NT2/D1 (cell line): ENCODE results near the gene HS2ST1.

ENCODE experiments used
- DNase-seq: peaks from one replicate; pipeline ENCODE4 v3.0.0-alpha.2; 2011; ENCODE audit warnings: low read depth, low spot score
- H3K27me3 ChIP-seq: 2 replicates; pipeline ENCODE4 v1.6.0; 2011; ENCODE audit warnings: mild to moderate bottlenecking; ENCODE audit not compliant: insufficient read length, insufficient read depth
- H3K36me3 ChIP-seq: 2 replicates; pipeline ENCODE4 v1.6.1; 2011; ENCODE audit warnings: mild to moderate bottlenecking, low read length, mixed read lengths; ENCODE audit not compliant: insufficient read depth, insufficient read length
- H3K4me1 ChIP-seq: 2 replicates; pipeline ENCODE4 v1.5.1; 2011; ENCODE audit not compliant: insufficient read depth, insufficient read length
- H3K4me3 ChIP-seq: 2 replicates; pipeline ENCODE4 v1.5.1; 2011; ENCODE audit warnings: low read depth; ENCODE audit not compliant: insufficient read length
- H3K9ac ChIP-seq: 2 replicates; pipeline ENCODE4 v1.6.0; 2011; ENCODE audit warnings: low read depth; ENCODE audit not compliant: insufficient read length
- H3K9me3 ChIP-seq: 2 replicates; pipeline ENCODE4 v1.5.1; 2011; ENCODE audit warnings: mild to moderate bottlenecking, low read length; ENCODE audit not compliant: insufficient read depth
- SUZ12 ChIP-seq: IDR thresholded peaks from 2 replicates; pipeline ENCODE4 v1.6.1; 2011; ENCODE audit not compliant: insufficient read length, insufficient read depth; ENCODE audit errors: extremely low read depth
- YY1 ChIP-seq: IDR thresholded peaks from 2 replicates; pipeline ENCODE4 v1.6.1; 2011; ENCODE audit not compliant: insufficient read length, insufficient read depth
- ZNF274 ChIP-seq: IDR thresholded peaks from 2 replicates; pipeline ENCODE4 v1.6.1; 2011; ENCODE audit warnings: mild to moderate bottlenecking, low read depth, low read length

The HS2ST1 gene

GRCh38 chr1:87042111-87042811, 127.8 kb downstream of the HS2ST1 start:
- Histone ChIP-seq H3K9me3 (no peaks in the 10 kb centered on the region; the same call in 1 of the 2 replicates), H3K36me3 (no peaks in the 10 kb centered on the region), H3K4me3 (no peak overlapping the region), H3K27me3 (no peaks in the 10 kb centered on the region), H3K4me1 (no peaks in the 10 kb centered on the region), H3K9ac (no peak overlapping the region)
- TF ChIP-seq YY1, result no peak
- TF ChIP-seq SUZ12, result no peak
- TF ChIP-seq ZNF274, result no peak
- no peak for DNase-seq

- Histone ChIP-seq H3K9ac (no peak overlapping the region), H3K4me1 (no peaks in the 10 kb centered on the region), H3K4me3 (no peak overlapping the region), H3K27me3 (no peaks in the 10 kb centered on the region), H3K9me3 (peaks cover 14% of the 10 kb centered on the region), H3K36me3 (no peaks in the 10 kb centered on the region)
- DNase-seq, result no peak
- TF ChIP-seq SUZ12, result no peak
- TF ChIP-seq YY1, result no peak
- no peak for TF ChIP-seq ZNF274
Measured at GRCh38 chr1:87044424-87044823, 130.0 kb downstream of the HS2ST1 start.

GRCh38 chr1:87044840-87045239, 130.4 kb downstream of the HS2ST1 start:
- TF ChIP-seq SUZ12, result no peak
- no peak for TF ChIP-seq YY1
- no peak for TF ChIP-seq ZNF274
- no peak overlapping the region for H3K9ac ChIP-seq
- no peaks in the 10 kb centered on the region for H3K4me1 ChIP-seq
- no peaks in the 10 kb centered on the region for H3K36me3 ChIP-seq
- H3K9me3 ChIP-seq, result peaks cover 14% of the 10 kb centered on the region
- H3K27me3 ChIP-seq, result no peaks in the 10 kb centered on the region
- DNase-seq, result no peak
- no peak overlapping the region for H3K4me3 ChIP-seq

- H3K36me3 ChIP-seq, result no peaks in the 10 kb centered on the region
- peaks cover 14% of the 10 kb centered on the region for H3K9me3 ChIP-seq
- DNase-seq, result no peak
- H3K27me3 ChIP-seq, result no peaks in the 10 kb centered on the region
- H3K4me1 ChIP-seq, result no peaks in the 10 kb centered on the region
- no peak overlapping the region for H3K9ac ChIP-seq
- H3K4me3 ChIP-seq, result no peak overlapping the region
- TF ChIP-seq SUZ12, result no peak
- TF ChIP-seq YY1, result no peak
- TF ChIP-seq ZNF274, result no peak
Measured at GRCh38 chr1:87045761-87046304, 131.4 kb downstream of the HS2ST1 start.

GRCh38 chr1:87046951-87047350, 132.5 kb downstream of the HS2ST1 start:
- Histone ChIP-seq H3K4me1 (no peaks in the 10 kb centered on the region), H3K9me3 (peaks cover 14% of the 10 kb centered on the region), H3K9ac (no peak overlapping the region), H3K36me3 (no peaks in the 10 kb centered on the region), H3K4me3 (no peak overlapping the region), H3K27me3 (no peaks in the 10 kb centered on the region)
- TF ChIP-seq YY1 (no peak), SUZ12 (no peak), ZNF274 (no peak)
- DNase-seq, result no peak

GRCh38 chr1:87048237-87048636, 133.8 kb downstream of the HS2ST1 start:
- no peak for TF ChIP-seq ZNF274
- no peak for TF ChIP-seq YY1
- no peak overlapping the region for H3K9ac ChIP-seq
- DNase-seq, result no peak

GRCh38 chr1:87051965-87052364, 137.5 kb downstream of the HS2ST1 start:
- no peaks in the 10 kb centered on the region for H3K4me1 ChIP-seq

More at GRCh38 chr1:87048237-87048636, 133.8 kb downstream of the HS2ST1 start:
- H3K4me1 ChIP-seq, result no peaks in the 10 kb centered on the region
- H3K9me3 ChIP-seq, result peaks cover 14% of the 10 kb centered on the region
- H3K36me3 ChIP-seq, result no peaks in the 10 kb centered on the region
- no peaks in the 10 kb centered on the region for H3K27me3 ChIP-seq
- no peak overlapping the region for H3K4me3 ChIP-seq

More at GRCh38 chr1:87051965-87052364, 137.5 kb downstream of the HS2ST1 start:
- no peak overlapping the region for H3K4me3 ChIP-seq
- no peaks in the 10 kb centered on the region for H3K36me3 ChIP-seq
- DNase-seq, result no peak
- peaks cover 14% of the 10 kb centered on the region for H3K9me3 ChIP-seq
- no peaks in the 10 kb centered on the region for H3K27me3 ChIP-seq
- no peak for TF ChIP-seq SUZ12
- TF ChIP-seq YY1, result no peak
- H3K9ac ChIP-seq, result no peak overlapping the region
